PC-9 (cell line): ENCODE data around the gene PRKAR2B.

Experiments
- EZH2 ChIP-seq: fragments of 200-600 bp; sonication (generic); IDR thresholded peaks from 2 replicates; pipeline ENCODE4 v1.8.0; 2017; ENCODE audit warnings: antibody characterized with exemption, low read depth
- TF ChIP-seq, protein P1 (sequence below): fragments of 200-600 bp; sonication (generic); conservative IDR thresholded peaks from 2 replicates; pipeline ENCODE4 v1.6.1; 2017; ENCODE audit warnings: mixed run types, antibody characterized with exemption, mild to moderate bottlenecking, moderate library complexity

DNA sequence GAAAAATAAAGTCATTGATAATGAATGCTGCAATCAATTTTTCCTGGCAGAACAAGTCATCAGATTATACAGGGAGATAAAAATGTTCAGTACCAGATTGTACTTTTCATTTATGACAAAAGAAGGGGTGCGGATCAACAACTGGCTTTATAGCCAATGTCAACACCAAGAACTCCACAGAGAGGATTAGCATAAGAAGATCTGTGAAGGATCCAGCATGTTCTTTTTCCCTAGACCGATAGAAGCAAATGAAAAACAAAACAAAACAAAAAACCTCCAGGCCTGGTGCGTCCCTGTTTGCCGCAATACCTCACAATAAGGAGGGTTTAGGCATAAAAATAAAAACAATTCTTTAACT, 34.7 kb upstream of the PRKAR2B start:
- TF ChIP-seq, protein P1, sequence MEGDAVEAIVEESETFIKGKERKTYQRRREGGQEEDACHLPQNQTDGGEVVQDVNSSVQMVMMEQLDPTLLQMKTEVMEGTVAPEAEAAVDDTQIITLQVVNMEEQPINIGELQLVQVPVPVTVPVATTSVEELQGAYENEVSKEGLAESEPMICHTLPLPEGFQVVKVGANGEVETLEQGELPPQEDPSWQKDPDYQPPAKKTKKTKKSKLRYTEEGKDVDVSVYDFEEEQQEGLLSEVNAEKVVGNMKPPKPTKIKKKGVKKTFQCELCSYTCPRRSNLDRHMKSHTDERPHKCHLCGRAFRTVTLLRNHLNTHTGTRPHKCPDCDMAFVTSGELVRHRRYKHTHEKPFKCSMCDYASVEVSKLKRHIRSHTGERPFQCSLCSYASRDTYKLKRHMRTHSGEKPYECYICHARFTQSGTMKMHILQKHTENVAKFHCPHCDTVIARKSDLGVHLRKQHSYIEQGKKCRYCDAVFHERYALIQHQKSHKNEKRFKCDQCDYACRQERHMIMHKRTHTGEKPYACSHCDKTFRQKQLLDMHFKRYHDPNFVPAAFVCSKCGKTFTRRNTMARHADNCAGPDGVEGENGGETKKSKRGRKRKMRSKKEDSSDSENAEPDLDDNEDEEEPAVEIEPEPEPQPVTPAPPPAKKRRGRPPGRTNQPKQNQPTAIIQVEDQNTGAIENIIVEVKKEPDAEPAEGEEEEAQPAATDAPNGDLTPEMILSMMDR = no peak
- TF ChIP-seq EZH2 = no peak
